Choroid plexus epithelial cell (primary cell): ENCODE measurements around the gene SLC30A3.
A peak's percentile ranks its signal among the peaks of the same experiment; 100 is the strongest.

Experiments used
- DNase-seq: peaks from one replicate; pipeline ENCODE4 v3.0.0-alpha.2; 2010; ENCODE audit warnings: low read depth
- H3K4me3 ChIP-seq: 2 replicates; pipeline ENCODE4 v1.5.1; 2011; ENCODE audit warnings: low read depth, mild to moderate bottlenecking, control low read depth, low read length, moderate library complexity
- TF ChIP-seq, protein P1 (sequence below): conservative IDR thresholded peaks from 2 replicates; pipeline ENCODE4 v1.5.1; 2011; ENCODE audit warnings: low read depth, mild to moderate bottlenecking, control low read depth, inconsistent platforms, low read length, moderate library complexity

The SLC30A3 gene

DNA sequence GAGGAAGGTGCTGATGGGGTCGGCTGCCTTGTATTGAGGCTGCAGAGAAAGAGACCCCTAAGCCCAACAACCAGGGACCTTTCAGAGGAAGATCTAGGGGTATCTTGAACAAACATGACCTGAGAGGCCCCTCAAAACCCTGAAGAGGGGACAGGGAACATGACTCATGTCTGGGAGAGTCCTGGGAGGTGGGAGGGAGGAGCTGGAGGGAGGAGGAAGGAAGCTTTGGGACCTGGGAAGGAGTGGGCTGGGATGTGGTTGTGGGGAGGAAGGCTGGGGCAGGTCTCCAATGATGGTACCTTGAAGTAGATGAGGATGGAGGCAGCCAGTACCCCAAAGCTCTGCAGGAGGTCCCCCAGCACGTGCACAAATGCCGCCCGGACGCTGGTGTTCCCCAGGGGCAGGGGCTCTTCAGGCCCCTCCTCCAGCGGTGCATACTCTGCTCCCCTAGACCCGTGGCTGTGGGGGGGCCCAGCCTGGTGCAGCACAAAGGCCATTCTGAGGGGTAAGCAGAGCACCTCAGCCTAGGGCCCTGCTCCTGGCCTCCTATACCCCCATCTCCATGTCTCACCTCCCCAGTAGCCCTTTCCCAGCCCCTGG lies 5.9 kb downstream of the SLC30A3 start:
- no peak for DNase-seq
- no peak overlapping the region for H3K4me3 ChIP-seq
- TF ChIP-seq, protein P1, sequence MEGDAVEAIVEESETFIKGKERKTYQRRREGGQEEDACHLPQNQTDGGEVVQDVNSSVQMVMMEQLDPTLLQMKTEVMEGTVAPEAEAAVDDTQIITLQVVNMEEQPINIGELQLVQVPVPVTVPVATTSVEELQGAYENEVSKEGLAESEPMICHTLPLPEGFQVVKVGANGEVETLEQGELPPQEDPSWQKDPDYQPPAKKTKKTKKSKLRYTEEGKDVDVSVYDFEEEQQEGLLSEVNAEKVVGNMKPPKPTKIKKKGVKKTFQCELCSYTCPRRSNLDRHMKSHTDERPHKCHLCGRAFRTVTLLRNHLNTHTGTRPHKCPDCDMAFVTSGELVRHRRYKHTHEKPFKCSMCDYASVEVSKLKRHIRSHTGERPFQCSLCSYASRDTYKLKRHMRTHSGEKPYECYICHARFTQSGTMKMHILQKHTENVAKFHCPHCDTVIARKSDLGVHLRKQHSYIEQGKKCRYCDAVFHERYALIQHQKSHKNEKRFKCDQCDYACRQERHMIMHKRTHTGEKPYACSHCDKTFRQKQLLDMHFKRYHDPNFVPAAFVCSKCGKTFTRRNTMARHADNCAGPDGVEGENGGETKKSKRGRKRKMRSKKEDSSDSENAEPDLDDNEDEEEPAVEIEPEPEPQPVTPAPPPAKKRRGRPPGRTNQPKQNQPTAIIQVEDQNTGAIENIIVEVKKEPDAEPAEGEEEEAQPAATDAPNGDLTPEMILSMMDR, result no peak

- peak; percentile 38 for DNase-seq
- H3K4me3 ChIP-seq, result no peak overlapping the region
- TF ChIP-seq, protein P1, result no peak
Measured at GRCh38 chr2:27255660-27256059, 7.2 kb downstream of the SLC30A3 start.

- TF ChIP-seq, protein P1, result no peak
- no peak overlapping the region for H3K4me3 ChIP-seq
- DNase-seq, result no peak
Measured at GRCh38 chr2:27255187-27255586, 7.7 kb downstream of the SLC30A3 start.

DNA sequence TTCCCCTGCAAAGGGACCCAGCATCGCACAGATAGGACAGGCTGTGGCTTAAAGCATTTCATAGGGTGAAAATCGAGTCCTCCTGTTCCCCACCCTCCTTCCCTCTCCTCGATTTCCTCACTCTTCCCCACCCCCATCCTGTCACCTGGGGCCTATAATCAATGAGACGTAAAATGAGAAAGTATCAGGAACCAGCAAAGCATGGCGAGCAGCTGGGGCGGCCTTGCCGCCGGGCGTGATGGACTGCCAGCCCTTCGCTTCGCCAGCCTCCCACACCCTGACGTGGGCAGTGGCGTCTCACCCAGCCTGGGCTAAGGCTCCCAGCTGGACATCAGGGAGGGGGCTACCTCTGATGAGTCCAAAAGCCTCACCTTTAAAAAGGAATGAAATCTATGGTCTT lies 11.1 kb downstream of the SLC30A3 start:
- no peak overlapping the region for H3K4me3 ChIP-seq
- TF ChIP-seq, protein P1, result no peak
- no peak for DNase-seq

GRCh38 chr2:27250652-27251379 lies 12.0 kb downstream of the SLC30A3 start:
- no peak overlapping the region for H3K4me3 ChIP-seq
- DNase-seq, result no peak
- TF ChIP-seq, protein P1, result no peak

DNA sequence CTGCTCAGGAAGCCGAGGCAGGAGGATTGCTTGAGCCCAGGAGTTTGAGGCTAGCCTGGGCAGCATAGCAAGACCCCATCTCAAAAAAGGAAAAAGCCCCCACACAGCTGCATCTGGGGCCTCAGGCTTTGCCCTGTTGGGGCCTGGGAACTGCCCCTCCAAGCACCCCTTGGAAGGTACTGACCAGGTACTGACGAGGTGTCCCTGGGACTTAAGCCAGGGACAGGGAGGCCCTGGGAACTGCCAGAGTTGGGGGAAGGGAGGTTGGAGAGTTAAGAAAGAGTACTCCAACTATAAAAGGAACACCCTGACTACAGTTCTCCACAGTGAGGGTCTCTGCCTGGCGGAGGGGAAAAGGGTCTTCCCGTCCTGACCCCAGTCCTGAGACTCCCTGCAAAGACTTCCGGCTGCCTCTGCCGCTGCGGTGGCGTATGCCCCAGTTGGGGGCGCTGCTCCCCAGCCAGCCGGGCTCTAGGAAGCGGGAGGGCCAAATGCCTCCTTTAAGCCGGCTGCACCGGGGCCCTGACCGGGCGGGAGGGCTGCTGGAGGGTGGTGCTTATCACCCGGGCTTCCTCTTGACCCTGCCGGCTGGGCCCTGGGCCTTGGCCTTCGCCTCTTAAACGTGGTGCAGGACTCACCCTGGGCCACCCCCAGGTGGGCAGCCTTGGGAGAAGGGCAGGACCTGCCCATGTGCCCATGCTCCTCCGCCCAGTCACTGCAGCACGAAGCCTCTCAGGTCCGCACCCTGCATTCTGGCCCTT lies 12.8 kb downstream of the SLC30A3 start:
- H3K4me3 ChIP-seq, result no peak overlapping the region
- DNase-seq, result peak; percentile 61
- TF ChIP-seq, protein P1, result peak; percentile 86
